Activated CD8-positive, alpha-beta T cell treated with anti-CD3 and anti-CD28 coated beads for 36 hours (primary cell): ENCODE results near the gene HIP1R. TPM values are rescaled to one million over a fixed set of nuclear protein-coding genes. Genes with fewer than 3 reads are reported as not detected.

Experiments used
- ATAC-seq: fragments of 200-7000 bp; cut with Tn5 transposase; one replicate; pipeline ENCODE4 v1.10.0; 2021; ENCODE audit warnings: mild to moderate bottlenecking, moderate library complexity
- CTCF ChIA-PET: fragments of 350-600 bp; sonication (Branson Sonifier 250); formaldehyde crosslinking; loops from one replicate; lab custom pipeline; 2021; ENCODE audit warnings: antibody characterized with exemption; lab: Charles Lee
- POLR2A ChIA-PET: fragments of 350-600 bp; sonication (Branson Sonifier 250); formaldehyde crosslinking; loops from one replicate; lab custom pipeline; 2021; ENCODE audit warnings: antibody characterized with exemption; lab: Charles Lee
- DNase-seq: peaks from one replicate; pipeline ENCODE4 v3.0.0-alpha.2; 2020
- H3K27ac Mint-ChIP-seq: one replicate; pipeline ENCODE4 v1.8.0; 2021; ENCODE audit warnings: mild to moderate bottlenecking, mixed read lengths
- H3K27me3 Mint-ChIP-seq: one replicate; pipeline ENCODE4 v1.8.0; 2021; ENCODE audit warnings: mixed read lengths
- H3K36me3 Mint-ChIP-seq: one replicate; pipeline ENCODE4 v1.8.0; 2021; ENCODE audit warnings: low read depth, mixed read lengths
- H3K4me1 Mint-ChIP-seq: one replicate; pipeline ENCODE4 v1.8.0; 2021; ENCODE audit warnings: low read depth, mixed read lengths
- H3K4me3 Mint-ChIP-seq: one replicate; pipeline ENCODE4 v1.8.0; 2021; ENCODE audit warnings: mild to moderate bottlenecking, moderate library complexity, mixed read lengths
- H3K9me3 Mint-ChIP-seq: one replicate; pipeline ENCODE4 v1.8.0; 2021; ENCODE audit warnings: mixed read lengths
- CTCF ChIP-seq: fragments of 200-600 bp; IDR thresholded peaks from one replicate; pipeline ENCODE4 v1.8.0; 2022; ENCODE audit warnings: antibody characterized with exemption, mild to moderate bottlenecking
- intact Hi-C: fragments of 100-400 bp; cut with micrococcal nuclease; formaldehyde crosslinking; loops from one replicate; pipeline ENCODE4 v1.10.0; 2022
- total RNA-seq, 2 experiments: library from RNA; stranded (reverse); gene quantifications; one replicate each; pipeline ENCODE4 v1.2.3, GENCODE V29; 2021

HIP1R gene
- total RNA-seq, 2 experiments from 2014 or later, result 22.8 to 22.9 TPM

- H3K27me3 Mint-ChIP-seq, result peaks cover 2% of the 10 kb centered on the region
- no peak overlapping the region for H3K4me3 Mint-ChIP-seq
- intact Hi-C loops, result no loop called here
- ATAC-seq, result no peak
- CTCF ChIA-PET, result interaction anchor here (1.0 to 6.2 kb wide), 3 partner anchors 9 to 83 kb away, joined by 3 to 55 read pairs (median 5); no protein-coding TSS in a partner anchor
- DNase-seq, result no peak
- H3K9me3 Mint-ChIP-seq, result no peaks in the 10 kb centered on the region
- POLR2A ChIA-PET, result interaction anchor here (1.2 kb wide), 1 partner anchor 97 kb away, joined by 3 read pairs; the partner anchor contains the start of gene ABCB9
- H3K27ac Mint-ChIP-seq, result no peak overlapping the region
- peaks cover 38% of the 10 kb centered on the region for H3K4me1 Mint-ChIP-seq
- peaks cover 31% of the 10 kb centered on the region for H3K36me3 Mint-ChIP-seq
- no peak for TF ChIP-seq CTCF
Observed at GRCh38 chr12:122869207-122869973, 34.1 kb downstream of the HIP1R start.

- POLR2A ChIA-PET, result interaction anchor here (1.2 to 21.6 kb wide), 4 partner anchors 10 to 64 kb away, joined by 3 to 239 read pairs (median 8); partner anchors contain the start of gene VPS37B
- Mint-ChIP-seq H3K36me3 (peaks cover 30% of the 10 kb centered on the region), H3K27me3 (peaks cover 2% of the 10 kb centered on the region), H3K4me1 (peaks cover 42% of the 10 kb centered on the region), H3K27ac (no peak overlapping the region), H3K4me3 (no peak overlapping the region), H3K9me3 (no peaks in the 10 kb centered on the region)
- intact Hi-C loops, result no loop called here
- CTCF ChIA-PET, result interaction anchor here (0.9 to 6.2 kb wide), 9 partner anchors 10 to 87 kb away, joined by 3 to 55 read pairs (median 5); no protein-coding TSS in a partner anchor
- ATAC-seq, result no peak
- TF ChIP-seq CTCF, result no peak
- no peak for DNase-seq
Observed at GRCh38 chr12:122870163-122870842, 35.0 kb downstream of the HIP1R start.

GRCh38 chr12:122870867-122871664 is 35.8 kb downstream of the HIP1R start:
- H3K27me3 Mint-ChIP-seq, result peaks cover 2% of the 10 kb centered on the region
- no peak for TF ChIP-seq CTCF
- no peaks in the 10 kb centered on the region for H3K9me3 Mint-ChIP-seq
- CTCF ChIA-PET, result interaction anchor here (0.7 to 6.2 kb wide), 14 partner anchors 11 to 106 kb away, joined by 3 to 55 read pairs (median 4); no protein-coding TSS in a partner anchor
- peaks cover 30% of the 10 kb centered on the region for H3K36me3 Mint-ChIP-seq
- DNase-seq (no peak), ATAC-seq (no peak)
- peaks cover 50% of the 10 kb centered on the region for H3K4me1 Mint-ChIP-seq
- intact Hi-C loops, result no loop called here
- H3K27ac Mint-ChIP-seq, result peak overlapping the region; percentile 51
- peak overlapping the region; percentile 47 for H3K4me3 Mint-ChIP-seq
- POLR2A ChIA-PET, result interaction anchor here (1.2 to 21.6 kb wide), 6 partner anchors 9 to 94 kb away, joined by 3 to 239 read pairs (median 5); partner anchors contain the start of gene VPS37B

GRCh38 chr12:122871851-122872780 is 36.9 kb downstream of the HIP1R start:
- H3K36me3 Mint-ChIP-seq, result peaks cover 26% of the 10 kb centered on the region
- peaks cover 59% of the 10 kb centered on the region for H3K4me1 Mint-ChIP-seq
- CTCF ChIA-PET, result interaction anchor here (0.7 to 6.2 kb wide), 13 partner anchors 10 to 365 kb away, joined by 3 to 55 read pairs (median 4); no protein-coding TSS in a partner anchor
- intact Hi-C loops, result no loop called here
- H3K27ac Mint-ChIP-seq, result peak overlapping the region; percentile 51
- peak; percentile 86 for DNase-seq
- POLR2A ChIA-PET, result interaction anchor here (0.8 to 21.6 kb wide), 9 partner anchors 8 to 102 kb away, joined by 3 to 239 read pairs (median 3); partner anchors contain the start of genes ABCB9 and VPS37B
- peak; percentile 57 for ATAC-seq
- peak overlapping the region; percentile 47 for H3K4me3 Mint-ChIP-seq
- peaks cover 2% of the 10 kb centered on the region for H3K27me3 Mint-ChIP-seq
- H3K9me3 Mint-ChIP-seq, result no peaks in the 10 kb centered on the region
- no peak for TF ChIP-seq CTCF
